Smooth muscle cell (in vitro differentiated cells): Measurements from ENCODE around the gene PPP1R18. TPM values are rescaled to one million over a fixed set of nuclear protein-coding genes. Genes with fewer than 3 reads are reported as not detected.

Source experiments
- DNase-seq: peaks from one replicate; lab custom pipeline; 2025; ENCODE audit not compliant: unreplicated experiment; lab: John Stamatoyannopoulos, UW
- H2AFZ ChIP-seq: fragments of 200-600 bp; sonication (generic); 2 replicates; pipeline ENCODE4 v1.6.0; 2016; ENCODE audit warnings: antibody characterized with exemption, low read depth, mild to moderate bottlenecking
- H3F3A ChIP-seq: fragments of 200-600 bp; sonication (generic); 2 replicates; pipeline ENCODE4 v1.6.0; 2017; ENCODE audit warnings: antibody characterized with exemption, low read depth
- H3K27ac ChIP-seq: fragments of 200-600 bp; sonication (generic); 2 replicates; pipeline ENCODE4 v1.5.1; 2016; ENCODE audit warnings: low read depth, mild to moderate bottlenecking
- H3K27me3 ChIP-seq: fragments of 200-600 bp; sonication (generic); 2 replicates; pipeline ENCODE4 v1.6.1; 2016; ENCODE audit warnings: low read depth, mild to moderate bottlenecking
- H3K36me3 ChIP-seq: fragments of 200-600 bp; sonication (generic); 2 replicates; pipeline ENCODE4 v1.5.1; 2016; ENCODE audit warnings: low read depth
- H3K4me1 ChIP-seq: fragments of 200-600 bp; sonication (generic); 2 replicates; pipeline ENCODE4 v1.5.1; 2016; ENCODE audit warnings: low read depth
- H3K4me2 ChIP-seq: fragments of 200-600 bp; sonication (generic); 2 replicates; pipeline ENCODE4 v1.6.0; 2016; ENCODE audit warnings: mild to moderate bottlenecking
- H3K4me3 ChIP-seq: fragments of 200-600 bp; sonication (generic); 2 replicates; pipeline ENCODE4 v1.5.1; 2016; ENCODE audit warnings: mild to moderate bottlenecking
- H3K79me2 ChIP-seq: fragments of 200-600 bp; sonication (generic); 2 replicates; pipeline ENCODE4 v1.6.0; 2016; ENCODE audit warnings: low read depth, mild to moderate bottlenecking
- H3K9ac ChIP-seq: fragments of 200-600 bp; sonication (generic); 2 replicates; pipeline ENCODE4 v1.6.0; 2016; ENCODE audit warnings: low read depth
- H3K9me3 ChIP-seq: fragments of 200-600 bp; sonication (generic); replicated peaks from 2 replicates; pipeline ENCODE4 v1.5.1; 2016; ENCODE audit warnings: low read depth
- H4K20me1 ChIP-seq: fragments of 200-600 bp; sonication (generic); 2 replicates; pipeline ENCODE4 v1.6.0; 2016; ENCODE audit warnings: low read depth
- CTCF ChIP-seq: fragments of 200-600 bp; sonication (generic); IDR thresholded peaks from 2 replicates; pipeline ENCODE4 v1.5.1; 2017; ENCODE audit warnings: borderline replicate concordance, mild to moderate bottlenecking, antibody characterized with exemption; ENCODE audit not compliant: insufficient read depth, poor library complexity, severe bottlenecking
- WGBS: methylation state at CpG from one replicate; pipeline ENCODE4 v1.1.7; 2016; ENCODE audit warnings: low lambda C conversion rate; 5-methylcytosine and 5-hydroxymethylcytosine counted together
- polyA plus RNA-seq: library from polyadenylated mRNA; unstranded; fragments of >200 nt; fragmentation: Nextera tagmentation; extraction: Ambion mirVana; gene quantifications from 2 replicates; pipeline ENCODE4 v1.2.1, GENCODE V29; 2016
- total RNA-seq: library from RNA; depleted of rRNA; stranded (reverse); fragments of >200 nt; gene quantifications from 2 replicates; pipeline ENCODE4 v1.2.3, GENCODE V29; 2014

PPP1R18 gene
- total and polyA plus RNA-seq, 2 experiments from 2014 or later, result 41.6 to 55.3 TPM

GRCh38 chr6:30689985-30690384, 3.5 kb upstream of the PPP1R18 start:
- peak overlapping the region; percentile 83 for H3K4me3 ChIP-seq
- peak overlapping the region; percentile 27 for H3K9ac ChIP-seq
- 58% methylated on average over 4 of the region's 4 CpGs for WGBS
- TF ChIP-seq CTCF, result no peak
- H3F3A ChIP-seq, result peaks cover 21% of the 10 kb centered on the region
- H3K9me3 ChIP-seq, result no peaks in the 10 kb centered on the region
- peaks cover 39% of the 10 kb centered on the region for H3K79me2 ChIP-seq
- H3K4me1 ChIP-seq, result peaks cover 24% of the 10 kb centered on the region
- H3K36me3 ChIP-seq, result no peaks in the 10 kb centered on the region
- no peaks in the 10 kb centered on the region for H3K27me3 ChIP-seq
- peak overlapping the region; percentile 78 for H3K4me2 ChIP-seq
- H3K27ac ChIP-seq, result peak overlapping the region; percentile 89
- no peak for DNase-seq
- peaks cover 11% of the 10 kb centered on the region for H4K20me1 ChIP-seq
- H2AFZ ChIP-seq, result no peak overlapping the region

GRCh38 chr6:30689022-30689865, 2.8 kb upstream of the PPP1R18 start:
- Histone ChIP-seq H4K20me1 (peaks cover 17% of the 10 kb centered on the region), H3F3A (peaks cover 27% of the 10 kb centered on the region), H3K4me3 (no peak overlapping the region), H3K4me2 (peak overlapping the region; percentile 78), H3K4me1 (peaks cover 30% of the 10 kb centered on the region), H3K9ac (no peak overlapping the region), H2AFZ (no peak overlapping the region), H3K36me3 (no peaks in the 10 kb centered on the region), H3K27ac (peak overlapping the region; percentile 89), H3K9me3 (no peaks in the 10 kb centered on the region), H3K27me3 (no peaks in the 10 kb centered on the region), H3K79me2 (peaks cover 46% of the 10 kb centered on the region)
- no peak for DNase-seq
- no peak for TF ChIP-seq CTCF
- WGBS, result 94% methylated on average over 11 of the region's 11 CpGs

- peaks cover 33% of the 10 kb centered on the region for H3F3A ChIP-seq
- H3K4me2 ChIP-seq, result peak overlapping the region; percentile 93
- H2AFZ ChIP-seq, result no peak overlapping the region
- no peaks in the 10 kb centered on the region for H3K36me3 ChIP-seq
- H3K4me1 ChIP-seq, result peaks cover 35% of the 10 kb centered on the region
- peak overlapping the region; percentile 92 for H3K27ac ChIP-seq
- 95% methylated on average over 9 of the region's 9 CpGs for WGBS
- H3K9ac ChIP-seq, result no peak overlapping the region
- no peak overlapping the region for H3K4me3 ChIP-seq
- TF ChIP-seq CTCF, result no peak
- no peaks in the 10 kb centered on the region for H3K27me3 ChIP-seq
- H3K9me3 ChIP-seq, result no peaks in the 10 kb centered on the region
- no peak for DNase-seq
- peaks cover 53% of the 10 kb centered on the region for H3K79me2 ChIP-seq
- H4K20me1 ChIP-seq, result peaks cover 24% of the 10 kb centered on the region
These were observed 2.1 kb upstream of the PPP1R18 start for GRCh38 chr6:30688569-30688968.
